Measurements from ENCODE around the gene RGS6. TPM values are rescaled to one million over a fixed set of nuclear protein-coding genes. Genes with fewer than 3 reads are reported as not detected.

The RGS6 gene
- total and polyA plus RNA-seq, 2 of the 4 experiments (the other 2 are of a cell fraction): not detected

DNA sequence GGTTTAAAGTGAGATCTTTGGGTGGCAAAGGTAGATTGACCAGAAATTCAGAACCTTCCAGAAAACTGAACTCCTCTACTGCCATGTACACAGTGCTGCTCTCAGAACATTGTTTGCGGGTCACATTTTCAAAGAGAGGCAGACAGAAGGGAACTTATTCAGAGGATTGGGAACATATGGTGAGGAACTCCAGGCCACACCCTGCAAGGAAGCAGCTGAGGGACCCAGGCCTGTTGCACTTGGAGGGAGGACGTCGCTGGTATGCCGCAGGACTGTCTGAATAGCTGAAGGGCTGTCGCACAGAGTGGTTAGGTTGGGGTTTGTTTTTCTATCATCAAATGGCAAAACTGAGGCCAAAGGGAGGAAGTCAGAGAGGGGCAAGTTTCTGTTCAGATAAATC, 520.5 kb downstream of the RGS6 start:
- Histone ChIP-seq H3K4me3 (ENCODE audit: insufficient read depth, low read depth, low read length) (no peak overlapping the region), H2AFZ (replicated peaks; ENCODE audit: low read length, poor library complexity) (no peak overlapping the region), H3K18ac (ENCODE audit: low read depth, low read length) (no peak overlapping the region), H3K4me1 (ENCODE audit: control insufficient read depth, insufficient read depth, low read length) (no peaks in the 10 kb centered on the region), H2BK15ac (ENCODE audit: low read depth, low read length) (no peak overlapping the region), H3K27me3 (ENCODE audit: control insufficient read depth, insufficient read depth, low read length) (peaks cover 30% of the 10 kb centered on the region), H3K14ac (replicated peaks; ENCODE audit: low read depth, low read length) (no peak overlapping the region), H3K23ac (ENCODE audit: low read depth, low read length) (no peak overlapping the region), H2AK9ac (replicated peaks; ENCODE audit: low read depth, low read length, poor library complexity) (no peak overlapping the region), H2BK120ac (ENCODE audit: low read depth, low read length) (no peak overlapping the region), H3K36me3 (ENCODE audit: control insufficient read depth, insufficient read depth, low read length) (no peaks in the 10 kb centered on the region), H4K91ac (ENCODE audit: insufficient read depth, low read depth, low read length) (no peak overlapping the region), H3K27ac (ENCODE audit: insufficient read depth, low read length) (no peak overlapping the region), H2BK20ac (ENCODE audit: low read depth, low read length) (no peak overlapping the region), H2AK5ac (ENCODE audit: low read depth, low read length) (no peak overlapping the region), H4K8ac (ENCODE audit: low read depth in 2 of 2, low read length in 2 of 2) (no peak overlapping the region), H3K9me3 (ENCODE audit: control insufficient read depth, insufficient read depth, low read length) (no peaks in the 10 kb centered on the region), H2BK5ac (ENCODE audit: low read depth, low read length, poor library complexity, severe bottlenecking) (no peak overlapping the region), H4K5ac (ENCODE audit: low read depth, low read length) (no peak overlapping the region), H3K79me1 (ENCODE audit: low read depth in 1 of 2, low read length in 2 of 2) (no peaks in the 10 kb centered on the region), H3K56ac (ENCODE audit: extremely low read depth, insufficient read depth, low read length) (no peak overlapping the region), H3K4me2 (ENCODE audit: low read depth, low read length) (no peak overlapping the region), H3K9me1 (ENCODE audit: insufficient read depth, low read length) (no peaks in the 10 kb centered on the region), H3K4ac (ENCODE audit: low read depth, low read length) (no peak overlapping the region), H4K20me1 (ENCODE audit: insufficient read depth, low read length) (no peaks in the 10 kb centered on the region), H3K9ac (ENCODE audit: low read depth, low read length) (no peak overlapping the region)
- BruUV-seq (replicated peaks): no TSS peak
- ChIA-PET CTCF (no interaction called here), POLR2A (ENCODE audit: unreplicated experiment) (no interaction called here)
- intact Hi-C loops (cut with micrococcal nuclease) (no loop called here), dilution Hi-C loops (cut with HindIII; ENCODE audit: low sequenced_read_pairs, unreplicated experiment) (no loop called here), in situ Hi-C loops (cut with MboI; ENCODE audit: low sequenced_read_pairs) (no loop called here)
- TF ChIP-seq NFE2L2 (IDR thresholded peaks at IDR 0.05; ENCODE audit: low read depth, low read length): no peak
- no peak for TF ChIP-seq MAZ (IDR thresholded peaks at IDR 0.05; ENCODE audit: borderline replicate concordance, low read depth, low read length)
- no peak for TF ChIP-seq RFX5 (IDR thresholded peaks at IDR 0.05; ENCODE audit: low read depth, low read length)
- no peak for TF ChIP-seq USF2 (IDR thresholded peaks at IDR 0.05; ENCODE audit: low read depth, low read length)
- no peak for TF ChIP-seq CEBPB (IDR thresholded peaks at IDR 0.05; ENCODE audit: low read depth, low read length)
- TF ChIP-seq, protein P1, sequence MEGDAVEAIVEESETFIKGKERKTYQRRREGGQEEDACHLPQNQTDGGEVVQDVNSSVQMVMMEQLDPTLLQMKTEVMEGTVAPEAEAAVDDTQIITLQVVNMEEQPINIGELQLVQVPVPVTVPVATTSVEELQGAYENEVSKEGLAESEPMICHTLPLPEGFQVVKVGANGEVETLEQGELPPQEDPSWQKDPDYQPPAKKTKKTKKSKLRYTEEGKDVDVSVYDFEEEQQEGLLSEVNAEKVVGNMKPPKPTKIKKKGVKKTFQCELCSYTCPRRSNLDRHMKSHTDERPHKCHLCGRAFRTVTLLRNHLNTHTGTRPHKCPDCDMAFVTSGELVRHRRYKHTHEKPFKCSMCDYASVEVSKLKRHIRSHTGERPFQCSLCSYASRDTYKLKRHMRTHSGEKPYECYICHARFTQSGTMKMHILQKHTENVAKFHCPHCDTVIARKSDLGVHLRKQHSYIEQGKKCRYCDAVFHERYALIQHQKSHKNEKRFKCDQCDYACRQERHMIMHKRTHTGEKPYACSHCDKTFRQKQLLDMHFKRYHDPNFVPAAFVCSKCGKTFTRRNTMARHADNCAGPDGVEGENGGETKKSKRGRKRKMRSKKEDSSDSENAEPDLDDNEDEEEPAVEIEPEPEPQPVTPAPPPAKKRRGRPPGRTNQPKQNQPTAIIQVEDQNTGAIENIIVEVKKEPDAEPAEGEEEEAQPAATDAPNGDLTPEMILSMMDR (conservative IDR thresholded peaks at IDR 0.05; ENCODE audit: low read depth, low read length): no peak
- TF ChIP-seq CHD1 (IDR thresholded peaks at IDR 0.05; ENCODE audit: low read depth, low read length): no peak
- no peak for TF ChIP-seq BHLHE40 (IDR thresholded peaks at IDR 0.05; ENCODE audit: low read depth, low read length)
- TF ChIP-seq POLR2A (IDR thresholded peaks at IDR 0.05; ENCODE audit: low read depth, low read length): no peak
- TF ChIP-seq, protein P2, sequence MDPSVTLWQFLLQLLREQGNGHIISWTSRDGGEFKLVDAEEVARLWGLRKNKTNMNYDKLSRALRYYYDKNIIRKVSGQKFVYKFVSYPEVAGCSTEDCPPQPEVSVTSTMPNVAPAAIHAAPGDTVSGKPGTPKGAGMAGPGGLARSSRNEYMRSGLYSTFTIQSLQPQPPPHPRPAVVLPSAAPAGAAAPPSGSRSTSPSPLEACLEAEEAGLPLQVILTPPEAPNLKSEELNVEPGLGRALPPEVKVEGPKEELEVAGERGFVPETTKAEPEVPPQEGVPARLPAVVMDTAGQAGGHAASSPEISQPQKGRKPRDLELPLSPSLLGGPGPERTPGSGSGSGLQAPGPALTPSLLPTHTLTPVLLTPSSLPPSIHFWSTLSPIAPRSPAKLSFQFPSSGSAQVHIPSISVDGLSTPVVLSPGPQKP (IDR thresholded peaks at IDR 0.05; ENCODE audit: borderline replicate concordance, low read depth, low read length): no peak
- TF ChIP-seq FOS (IDR thresholded peaks at IDR 0.05; ENCODE audit: low read depth, low read length): no peak
- TF ChIP-seq MXI1 (IDR thresholded peaks at IDR 0.05; ENCODE audit: borderline replicate concordance, low read depth, low read length): no peak
- no peak for TF ChIP-seq RAD21 (IDR thresholded peaks at IDR 0.05; ENCODE audit: low read length)
- no peak for TF ChIP-seq RCOR1 (IDR thresholded peaks at IDR 0.05; ENCODE audit: insufficient replicate concordance, low read length)
- TF ChIP-seq MAFK (IDR thresholded peaks at IDR 0.05; ENCODE audit: low read depth, low read length): no peak
- no peak for TF ChIP-seq SMC3 (IDR thresholded peaks at IDR 0.05; ENCODE audit: low read depth, low read length)
- ATAC-seq (ENCODE audit: low read depth): no peak
- 100% methylated on average over 2 of the region's 5 CpGs; no CpG with 5 or more reads in 1 of the 2 experiments for WGBS, 2 experiments (ENCODE audit: extremely low coverage in 2 of 2, insufficient read length in 1 of 2)
- no peak for DNase-seq
